ENCODE measurements around the gene CYTH4.

CYTH4 gene

DNA sequence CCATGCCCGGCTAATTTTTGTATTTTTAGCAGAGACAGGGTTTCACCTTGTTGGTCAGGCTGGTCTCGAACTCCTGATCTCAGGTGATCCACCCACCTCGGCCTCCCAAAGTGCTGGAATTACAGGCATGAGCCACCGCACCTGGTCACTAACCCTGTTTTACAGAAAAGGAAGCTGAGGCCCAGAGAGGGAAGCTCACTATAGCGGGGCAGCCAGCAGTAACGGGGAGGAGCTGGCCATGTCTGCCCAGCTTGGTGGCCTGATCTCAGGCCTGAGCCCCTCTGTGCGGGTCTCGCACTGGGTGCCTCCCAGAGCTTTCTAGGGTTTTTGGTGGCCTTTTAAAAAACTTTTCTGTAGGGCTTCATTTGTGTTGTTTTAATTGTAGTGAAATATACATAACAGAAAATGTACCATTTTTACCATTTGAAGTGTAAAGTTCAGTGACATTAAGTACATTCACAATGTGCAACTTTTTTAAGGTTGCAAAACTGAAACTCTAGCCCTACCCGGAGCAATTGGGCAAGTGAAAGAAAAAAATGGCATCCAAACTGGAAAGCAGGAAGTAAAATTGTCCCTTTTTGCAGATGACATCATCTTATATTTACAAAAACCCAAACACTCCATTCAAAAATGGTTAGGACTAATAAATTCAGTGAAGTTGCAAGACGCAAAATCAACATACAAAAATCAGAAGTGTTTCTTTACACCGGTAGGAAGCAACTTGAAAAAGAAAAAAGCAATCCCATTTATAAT, 14.5 kb upstream of the CYTH4 start:
- DNase-seq: no peak

DNA sequence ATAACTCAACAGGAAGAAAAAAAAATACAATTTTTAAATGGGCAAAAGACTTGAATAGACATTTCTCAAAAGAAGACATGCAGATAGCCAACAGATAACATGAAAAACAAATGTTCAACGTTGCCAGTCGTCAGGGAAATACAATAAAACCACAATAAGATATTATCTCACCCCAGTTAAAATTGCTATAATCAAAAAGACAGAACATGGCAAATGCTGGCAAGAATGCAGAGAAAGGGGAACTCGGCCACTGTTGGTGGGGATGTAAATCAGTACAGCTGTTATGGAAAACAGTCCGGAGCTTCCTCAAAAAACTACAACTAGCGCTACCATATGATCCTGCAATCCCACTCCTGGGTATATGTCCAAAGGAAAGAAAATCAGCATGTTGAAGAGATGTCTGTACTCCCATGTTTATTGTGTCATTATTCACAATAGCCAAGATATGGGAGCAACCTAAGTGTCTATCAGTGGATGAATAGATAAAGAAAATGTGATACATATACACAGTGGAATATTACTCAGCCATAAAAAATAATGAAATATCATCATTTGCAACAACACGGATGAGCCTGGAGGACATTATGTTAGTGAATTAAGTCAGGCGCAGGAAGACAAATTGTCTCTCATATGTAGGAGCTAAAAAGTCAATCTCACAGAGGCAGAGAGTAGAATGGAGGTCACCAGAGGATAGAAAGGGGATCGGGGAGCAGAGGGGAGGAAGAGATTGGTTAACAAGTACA, 12.2 kb upstream of the CYTH4 start:
- peak in 1 of 56 donors; percentile 12 for DNase-seq

DNA sequence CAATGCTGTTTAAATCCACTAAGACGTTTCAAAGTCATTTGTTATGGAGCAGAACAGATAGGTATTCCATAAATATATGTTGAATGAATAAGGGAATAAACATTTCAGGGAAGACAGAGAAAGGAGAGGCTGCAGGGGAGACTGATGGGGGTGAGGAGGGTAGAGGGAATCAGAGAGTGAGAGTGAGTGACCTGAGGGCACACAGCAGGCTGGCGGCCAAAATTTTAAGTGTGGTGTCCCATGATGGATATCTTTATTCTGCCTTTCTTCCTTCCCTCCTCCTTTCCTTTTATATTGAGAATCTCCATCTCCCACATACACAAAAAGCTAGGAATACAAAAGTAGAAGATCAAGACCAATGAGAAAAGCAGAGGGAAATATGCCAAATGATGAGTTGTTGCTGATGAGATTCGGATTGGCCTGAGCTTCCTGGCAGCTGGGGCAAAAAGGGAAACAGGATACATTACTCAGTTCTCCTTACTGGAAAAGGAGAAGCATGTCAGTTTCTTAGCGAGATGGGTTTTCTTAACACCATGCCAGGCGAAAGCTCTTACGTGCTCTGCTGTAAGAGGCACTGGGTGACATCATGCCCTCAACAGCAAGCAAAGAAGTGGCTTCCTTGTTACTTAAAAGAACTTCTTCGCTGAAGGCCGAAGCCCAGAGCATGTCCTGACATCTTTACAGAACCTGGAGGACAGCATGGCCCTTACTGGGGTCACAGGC, 11.2 kb upstream of the CYTH4 start:
- DNase-seq: peak in 1 of 56 donors; percentile 22

DNA sequence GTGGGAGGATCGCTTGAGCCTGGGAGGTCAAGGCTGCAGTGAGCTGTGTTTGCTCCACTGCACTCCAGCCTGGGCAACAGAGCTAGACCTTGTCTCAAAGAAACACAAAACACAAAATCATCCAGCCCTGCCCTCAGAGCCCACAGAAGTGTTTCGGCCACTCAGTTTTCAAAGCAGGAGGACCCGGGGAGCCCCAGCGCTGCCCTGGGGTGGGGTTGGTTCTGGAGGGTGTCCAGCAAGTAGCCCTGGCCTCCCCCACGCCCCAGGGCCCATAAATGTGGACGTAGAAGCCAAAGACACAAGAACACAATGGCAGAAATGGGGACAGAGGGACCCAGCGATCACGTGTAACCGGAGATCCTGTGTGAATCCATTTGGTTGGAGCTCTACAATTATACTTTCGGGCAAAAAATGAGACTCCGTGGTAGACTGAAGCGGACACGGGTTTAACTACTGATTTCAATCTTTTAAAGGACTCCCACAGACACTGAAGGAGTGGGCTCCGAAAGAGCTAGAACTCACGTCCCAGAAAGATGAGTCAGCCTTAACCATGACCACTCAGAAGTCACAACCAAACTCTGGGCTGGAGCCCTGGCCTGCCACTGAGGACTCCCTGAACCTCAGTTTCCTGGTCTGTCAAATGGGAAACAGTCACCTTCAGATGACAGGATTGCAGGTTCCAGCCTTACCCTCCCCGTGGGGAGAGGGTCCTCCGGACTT, 9.0 kb upstream of the CYTH4 start:
- no peak for DNase-seq

DNA sequence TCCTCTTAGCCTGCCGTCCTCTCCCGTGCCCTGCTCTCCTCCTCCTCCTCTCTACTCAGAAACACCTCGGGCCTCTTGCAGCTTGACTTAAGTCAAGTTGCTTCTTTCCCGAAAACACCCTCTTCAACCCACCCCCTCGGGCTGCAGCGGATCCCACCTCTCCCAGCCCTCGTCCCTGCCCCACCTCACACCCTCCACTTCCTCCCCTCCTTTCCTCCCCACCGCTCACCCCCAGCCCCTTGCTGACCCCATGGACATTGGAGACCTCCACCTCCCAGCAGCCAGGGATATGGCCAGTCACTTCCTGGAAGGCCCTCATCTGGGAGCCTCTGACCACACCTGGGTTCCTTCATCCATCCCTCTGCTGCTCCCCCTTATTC, 8.5 kb upstream of the CYTH4 start:
- no peak for DNase-seq

DNA sequence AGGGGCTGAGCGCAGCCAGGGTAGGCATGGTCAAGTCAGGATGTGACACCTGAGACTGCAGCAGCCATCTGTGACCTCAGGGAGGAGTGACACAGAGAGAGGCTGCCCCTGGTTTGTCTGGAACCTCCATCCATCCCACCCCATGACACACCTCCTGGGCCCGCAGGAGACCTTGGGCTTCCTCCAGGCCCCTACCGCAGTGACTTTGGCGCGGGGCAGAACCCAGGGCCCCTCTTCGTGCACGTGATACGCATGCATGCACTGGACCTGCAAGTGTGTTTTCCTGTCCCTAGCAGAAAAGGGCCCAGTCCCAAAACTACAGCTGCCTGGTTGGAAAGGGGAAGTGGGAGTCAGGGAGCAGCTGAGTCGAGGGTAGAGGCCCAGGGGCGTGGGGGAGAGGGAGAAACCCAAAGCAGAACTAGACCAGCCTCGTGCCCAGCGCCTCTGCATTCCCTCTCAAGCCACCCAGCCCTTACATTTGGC, 7.9 kb upstream of the CYTH4 start:
- peak in 24 of 56 donors; percentile 9 to 69 (median 26) for DNase-seq

DNA sequence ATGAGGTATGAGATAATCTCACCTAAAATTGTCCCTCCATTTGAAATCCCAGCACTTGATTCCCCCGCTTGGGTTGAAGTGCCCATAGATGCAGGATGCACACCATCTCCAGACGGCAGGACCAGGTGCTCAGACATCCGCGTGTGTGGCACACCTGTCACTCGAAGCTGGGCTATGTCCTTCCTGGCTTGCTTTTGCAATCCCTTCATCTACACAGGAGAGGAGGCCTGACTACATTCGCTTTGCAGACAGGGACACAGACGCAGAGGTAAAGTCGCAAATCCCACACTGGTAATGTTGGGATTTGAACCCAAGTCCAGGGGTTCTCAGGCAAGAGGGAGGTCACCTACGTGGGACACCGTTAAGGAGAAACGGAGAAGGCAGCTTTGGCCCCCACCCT, 7.2 kb upstream of the CYTH4 start:
- no peak for DNase-seq

DNA sequence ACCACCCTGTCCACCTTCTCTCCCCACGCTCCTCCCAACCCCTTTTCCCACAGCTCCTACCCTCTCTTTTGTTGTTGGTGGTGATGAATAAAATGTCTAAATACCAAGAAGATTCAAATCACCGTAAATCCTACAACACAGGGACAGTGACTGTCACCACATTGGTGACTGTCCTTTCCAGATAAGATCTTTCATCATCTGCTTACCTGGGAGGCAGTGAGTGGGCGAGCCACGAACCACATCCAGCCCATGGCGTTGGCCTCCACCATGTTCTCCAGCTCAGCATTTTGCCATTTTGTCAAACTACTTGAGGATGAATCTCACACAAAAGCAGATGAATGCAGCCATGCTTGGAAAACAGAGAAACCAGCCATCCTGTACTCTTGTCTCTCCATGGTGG, 6.7 kb upstream of the CYTH4 start:
- no peak for DNase-seq

DNA sequence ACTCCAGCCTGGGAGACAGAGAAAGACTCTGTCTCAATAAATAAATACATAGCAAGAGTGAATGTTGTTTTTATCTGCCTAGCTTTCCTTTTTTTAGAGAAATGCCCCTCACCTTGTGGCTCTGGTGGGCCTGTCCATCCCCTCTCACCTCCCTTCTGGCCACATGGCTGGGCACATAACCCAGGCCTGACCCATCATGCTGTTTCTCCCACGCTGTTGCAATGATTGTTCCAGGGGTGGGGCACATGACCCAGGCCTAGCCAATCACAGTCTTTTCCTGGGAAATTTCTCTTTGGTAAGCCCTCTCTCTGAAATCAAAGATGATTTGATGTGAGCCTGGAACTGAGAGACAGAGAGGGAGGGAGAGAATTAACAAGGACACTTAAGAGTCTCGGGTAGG, 5.5 kb upstream of the CYTH4 start:
- no peak for DNase-seq

DNA sequence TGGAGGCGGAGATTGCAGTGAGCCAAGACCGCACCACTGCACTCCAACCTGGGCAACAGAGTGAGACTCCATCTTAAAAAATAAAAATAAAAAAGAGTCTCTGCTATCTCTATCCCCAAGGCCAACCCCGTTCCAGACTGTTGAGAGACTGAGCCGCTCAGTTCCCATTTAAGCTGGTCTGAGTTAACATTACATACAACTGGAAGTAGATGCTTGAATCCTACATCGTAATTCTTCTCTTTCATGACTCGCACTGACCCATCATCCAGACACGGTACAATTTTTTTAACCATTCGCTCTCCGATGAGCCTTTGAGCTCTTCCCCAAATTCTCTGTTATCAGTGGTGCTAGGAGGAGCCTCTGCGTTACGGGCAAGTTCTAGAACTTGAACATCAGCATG, 4.9 kb upstream of the CYTH4 start:
- DNase-seq: no peak

DNA sequence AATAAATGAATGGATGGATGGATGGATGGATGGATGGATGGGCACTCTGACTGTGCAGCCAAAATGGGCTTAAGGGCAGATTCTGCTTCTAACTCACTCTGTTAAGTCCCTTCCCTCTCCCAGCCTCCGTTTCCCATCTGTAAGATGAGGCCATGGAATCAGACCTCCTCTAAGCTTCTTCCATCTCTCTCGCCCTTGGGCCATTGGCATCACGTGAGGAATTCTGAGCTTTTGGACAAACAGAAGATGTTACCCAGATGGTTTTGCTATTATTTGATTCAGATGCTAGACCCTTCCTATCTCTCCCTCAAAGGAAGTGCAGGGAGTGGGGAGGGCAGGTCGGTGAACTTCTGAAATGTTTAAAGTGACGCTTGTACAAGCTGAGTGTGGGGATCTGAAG, 4.0 kb upstream of the CYTH4 start:
- DNase-seq: no peak

DNA sequence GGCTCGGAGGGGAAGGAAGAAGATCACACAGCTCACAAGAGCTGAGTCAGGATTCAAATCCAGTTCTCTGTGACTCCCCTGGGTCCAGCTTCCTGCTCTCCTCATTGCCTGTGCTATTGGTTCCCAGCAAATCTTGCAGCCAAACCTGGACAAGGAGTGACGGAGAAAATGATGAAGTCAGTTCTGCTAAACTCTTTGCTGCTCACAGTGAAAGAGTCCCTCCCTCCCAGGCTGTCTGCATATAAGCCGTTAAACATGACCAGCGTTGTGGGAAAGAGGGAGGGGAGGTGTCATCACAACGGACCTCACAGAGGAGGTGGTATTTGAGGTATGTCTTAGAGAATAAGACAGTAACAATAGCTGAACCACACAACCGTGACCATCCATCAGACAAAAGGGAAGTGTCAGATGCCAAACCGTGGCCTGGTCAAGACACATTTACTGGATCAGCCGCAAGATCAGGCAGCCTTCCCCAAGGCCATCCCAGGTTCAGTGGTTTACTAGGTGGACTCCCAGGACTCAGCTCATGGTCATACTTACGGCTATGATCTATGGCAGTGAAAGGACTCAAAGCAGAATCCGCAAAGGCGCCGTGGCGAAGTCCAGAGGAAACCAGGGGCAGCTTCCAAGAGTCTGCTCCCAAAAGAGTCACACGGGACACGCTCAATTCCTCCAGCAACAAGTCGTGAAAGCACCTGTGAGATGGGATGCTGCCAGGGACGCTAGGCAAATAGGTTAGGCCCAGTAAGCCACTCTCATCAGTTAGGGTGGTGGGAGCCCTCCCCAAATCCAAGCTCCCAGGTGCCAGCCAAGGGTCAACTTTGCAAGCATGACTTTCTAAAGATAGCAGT, 2.8 kb upstream of the CYTH4 start:
- no peak for DNase-seq

DNA sequence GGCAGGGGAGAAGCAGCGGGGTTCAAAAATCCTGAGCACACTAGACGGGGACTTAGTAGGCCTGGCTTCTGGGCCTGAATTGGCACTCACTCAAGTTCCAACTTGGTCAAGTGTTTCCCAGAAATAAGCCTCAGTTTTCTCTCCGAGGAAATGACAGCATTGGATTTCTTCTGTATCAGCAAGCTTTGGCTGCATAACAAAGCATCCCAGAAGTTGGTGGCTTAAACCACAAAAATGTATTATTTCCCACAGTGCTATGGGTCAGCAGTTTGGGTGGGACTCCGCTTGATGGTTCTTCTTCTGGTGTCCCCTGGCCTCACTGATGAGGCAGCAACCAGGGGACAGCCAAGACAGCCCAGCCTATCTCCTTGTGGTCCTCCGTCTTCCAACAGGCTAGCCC, 1.6 kb upstream of the CYTH4 start:
- DNase-seq: no peak

DNA sequence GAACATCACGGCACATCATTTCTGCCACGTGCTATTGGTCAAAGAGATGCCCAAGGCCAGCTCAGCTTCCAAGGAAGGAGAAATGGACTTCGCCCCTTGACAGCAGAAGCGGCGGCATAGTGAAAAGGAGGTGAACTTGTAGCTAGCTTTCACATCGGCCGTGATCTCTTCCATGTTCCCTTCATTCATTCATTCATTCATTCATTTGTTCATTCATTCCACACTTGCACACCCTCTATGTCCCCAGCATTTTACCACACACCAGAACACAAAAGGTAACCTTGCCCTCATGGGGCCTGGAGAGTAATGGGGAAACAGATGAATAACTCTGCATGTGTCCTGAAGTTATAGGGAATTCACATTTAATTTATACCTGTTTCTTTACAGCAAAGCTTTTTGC, 1.1 kb upstream of the CYTH4 start:
- DNase-seq: no peak

DNA sequence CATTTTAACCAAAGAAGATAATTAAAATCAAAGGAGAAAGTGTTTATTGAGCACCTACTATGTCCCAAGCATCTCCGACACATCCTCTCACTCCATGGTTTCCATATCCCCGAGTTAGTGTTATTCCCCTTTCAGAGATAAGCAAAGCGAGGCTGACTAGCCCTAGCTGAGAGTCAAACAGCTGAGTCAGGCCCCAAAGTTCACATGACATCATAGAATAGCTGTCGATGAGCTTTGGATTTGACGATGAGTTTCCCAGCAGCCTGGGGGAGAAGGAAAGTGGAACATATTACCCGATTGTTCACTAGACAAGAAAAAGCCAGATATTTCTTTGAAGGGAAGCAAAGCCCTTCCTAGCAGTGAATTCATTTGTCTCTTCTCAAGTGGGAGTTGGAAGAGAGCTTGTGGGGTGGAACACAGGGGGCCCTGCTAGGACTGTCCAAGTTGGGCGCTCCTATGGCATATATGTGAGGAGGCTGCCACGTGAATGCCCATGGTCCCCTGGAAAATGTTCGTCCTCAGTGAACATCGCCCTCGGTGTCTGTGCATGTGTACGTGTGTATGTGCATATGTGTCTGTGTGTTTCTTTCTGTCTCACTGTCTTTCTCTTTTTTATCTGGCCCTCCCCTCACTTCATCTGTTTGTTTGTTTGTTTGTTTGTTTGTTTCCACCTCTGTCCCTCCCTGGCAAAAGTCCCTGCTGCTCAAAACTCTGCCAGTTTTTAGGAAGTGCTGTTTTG, 493 bp upstream of the CYTH4 start:
- DNase-seq: no peak

DNA sequence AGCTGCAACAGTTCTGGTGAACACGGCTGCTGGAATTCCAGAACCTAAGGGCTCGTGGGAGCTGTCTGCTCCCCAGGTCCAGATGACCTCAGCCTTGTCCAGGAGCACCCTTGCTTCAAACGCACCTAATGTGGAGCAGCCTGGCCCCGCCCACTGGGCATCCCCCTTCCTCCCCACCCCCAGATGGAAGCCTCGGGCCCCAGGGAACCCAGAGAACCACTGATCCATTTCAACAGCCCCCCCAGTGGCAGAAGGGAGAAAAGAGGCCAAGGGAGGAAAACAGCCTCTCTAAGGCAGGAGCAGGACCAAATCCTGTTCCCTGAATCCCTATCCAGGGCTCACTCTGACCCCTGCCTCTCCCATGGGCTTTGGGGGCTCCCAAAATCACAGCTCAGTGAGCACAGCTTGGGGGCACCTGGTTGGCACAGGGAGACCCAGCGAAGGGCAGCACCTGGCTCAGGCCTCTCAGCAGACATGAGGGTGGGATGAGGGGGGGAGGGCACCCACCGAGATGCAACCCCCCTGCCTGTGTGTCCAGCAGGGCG, 1.2 kb downstream of the CYTH4 start:
- peak in 2 of 56 donors; percentile 17 to 46 for DNase-seq

DNA sequence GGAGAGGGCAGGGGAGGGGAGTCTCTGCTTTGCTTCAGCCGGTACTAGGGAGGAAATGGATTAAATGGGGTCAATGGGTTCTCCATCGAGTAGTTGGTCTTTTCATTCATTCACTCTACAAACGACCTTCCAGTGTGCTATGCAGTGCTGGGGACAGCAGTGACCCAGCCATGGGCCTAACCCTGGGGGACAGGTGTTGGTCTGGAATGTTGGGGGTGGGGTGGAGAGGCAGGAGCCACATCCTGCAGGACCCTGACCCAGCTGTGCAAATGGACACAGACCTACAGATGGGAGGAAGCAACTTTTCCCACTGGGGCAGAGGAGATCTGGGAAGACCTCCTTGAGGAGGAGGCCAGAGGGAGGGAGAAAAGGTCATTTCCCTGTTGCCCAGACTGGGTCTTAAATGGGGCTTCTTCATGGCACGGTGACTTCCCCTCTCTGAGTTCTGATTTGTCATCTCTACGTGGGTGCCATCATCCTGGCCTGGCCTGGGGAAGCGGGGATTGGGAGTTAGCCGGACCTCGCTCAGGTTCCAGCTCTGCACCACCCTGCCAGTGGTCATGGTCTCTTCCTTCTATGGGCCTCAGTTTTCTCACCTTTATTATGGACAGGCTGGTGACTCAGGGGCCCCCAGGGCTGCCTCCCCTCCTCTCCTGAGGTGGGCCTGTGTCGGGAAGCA, 2.0 kb downstream of the CYTH4 start:
- peak in 1 of 56 donors; percentile 61 for DNase-seq

DNA sequence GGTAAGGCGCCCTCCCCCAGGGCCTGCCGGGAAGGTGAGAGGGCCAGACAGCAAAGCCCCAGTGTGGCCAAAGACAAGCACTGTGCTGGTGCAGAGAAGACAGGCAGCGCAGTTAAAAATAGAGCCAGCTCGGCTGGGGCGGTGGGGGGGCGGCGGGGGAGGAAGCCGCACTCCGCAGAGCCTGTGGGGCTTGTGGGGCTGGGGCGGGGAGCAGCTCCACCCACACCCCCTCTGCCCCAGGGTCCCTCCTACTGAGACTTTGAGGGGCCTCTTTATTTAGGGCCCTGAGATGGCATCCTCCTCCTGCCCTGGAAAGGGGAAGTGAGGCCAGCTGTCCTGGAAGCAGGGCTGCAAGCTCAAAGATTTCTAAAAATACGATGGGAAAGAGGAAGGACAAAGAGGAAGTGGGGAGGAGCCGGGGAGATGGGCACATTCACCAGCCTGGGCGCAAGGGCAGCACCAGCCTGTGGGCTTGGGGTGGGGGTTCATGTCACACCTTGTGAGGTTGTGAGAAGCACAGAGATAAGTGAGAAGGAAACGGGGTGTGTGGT, 2.6 kb downstream of the CYTH4 start:
- peak in 36 of 56 donors; percentile 3 to 82 (median 30) for DNase-seq

DNA sequence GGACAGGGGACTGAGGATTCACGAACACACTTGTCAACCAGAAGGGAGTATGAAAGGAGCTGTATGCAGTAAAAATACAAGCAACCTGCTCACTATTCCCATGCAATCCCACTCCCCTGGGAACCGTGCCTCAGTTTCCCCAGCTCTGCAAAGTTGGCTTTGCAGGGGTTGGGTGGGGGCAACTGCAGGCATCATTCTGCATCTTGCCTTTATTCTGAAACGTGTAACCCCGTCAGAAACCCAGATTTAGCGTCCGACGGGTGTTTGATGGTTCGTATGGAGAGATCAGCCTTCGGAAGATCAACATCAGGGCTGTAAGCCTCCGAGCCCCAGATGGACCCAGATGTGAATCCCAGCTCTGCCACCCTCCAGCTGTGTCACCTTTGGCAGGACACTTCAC, 3.6 kb downstream of the CYTH4 start:
- no peak for DNase-seq

Measured in amygdala (tissue), 56 donors.